Stimulated activated CD4-positive, alpha-beta T cell treated with anti-CD3 and anti-CD28 coated beads, Interleukin-1b, Interleukin-23, amount 100 ng/mL, for 48 hours (primary cell): ENCODE results near the gene CRYM.
"Not testable (repeated sequence)": the region's sequence is repeated elsewhere in the genome, so short reads cannot be mapped to it uniquely, and the experiment has no call there.

Experiments
- DNase-seq: peaks from one replicate; pipeline ENCODE4 v3.0.0-alpha.2; 2020

CRYM gene

GRCh38 chr16:21277045-21277926, 804 bp downstream of the CRYM start:
- DNase-seq: no peak

DNA sequence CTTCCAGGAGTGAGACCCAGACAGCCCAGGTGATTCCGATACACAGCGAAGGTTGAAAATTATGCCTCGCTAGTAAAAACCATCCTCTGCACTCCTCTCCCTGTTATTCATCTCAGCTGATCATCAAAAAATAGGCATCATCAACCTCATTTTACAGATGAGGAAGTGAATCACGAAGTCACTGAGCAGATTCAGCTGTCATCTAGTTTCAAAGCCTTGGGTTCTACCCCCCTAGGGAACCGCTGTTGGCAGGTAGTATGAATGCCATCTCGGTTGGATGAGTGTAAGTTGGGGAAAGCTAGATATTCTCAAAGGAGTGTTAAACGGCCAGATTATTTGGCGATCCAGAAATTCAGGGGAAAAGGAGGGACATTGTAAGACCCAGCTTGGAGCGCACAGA, 2.0 kb downstream of the CRYM start:
- no peak for DNase-seq

GRCh38 chr16:21275529-21275928, 2.6 kb downstream of the CRYM start:
- DNase-seq: no peak

DNA sequence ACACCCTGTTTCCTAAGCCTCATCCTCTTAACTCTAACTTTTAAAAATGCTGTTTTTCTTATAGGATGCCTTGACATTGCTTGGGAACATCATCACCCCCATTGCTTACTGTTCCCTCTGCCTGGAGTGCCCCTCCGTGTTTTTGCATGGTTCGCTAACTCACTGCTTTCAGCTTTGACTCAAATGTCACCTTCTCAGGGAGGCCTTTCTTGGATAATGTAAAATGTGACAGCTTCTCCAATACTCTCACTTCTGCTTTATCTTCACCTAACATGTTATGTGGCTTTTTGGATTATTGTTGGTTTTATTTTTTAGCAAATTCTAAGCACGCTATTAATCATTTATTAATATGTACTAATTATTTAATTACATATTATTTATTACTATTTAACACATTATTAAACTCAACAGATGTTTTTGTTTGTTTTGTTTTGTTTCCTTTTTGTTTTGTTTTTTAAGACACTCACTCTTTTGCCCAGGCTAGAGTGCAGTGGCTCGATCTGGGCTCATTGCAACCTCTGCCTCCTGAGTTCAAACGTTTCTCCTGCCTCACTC, 3.8 kb downstream of the CRYM start:
- no peak for DNase-seq

GRCh38 chr16:21272763-21273162, 5.3 kb downstream of the CRYM start:
- DNase-seq: not testable (repeated sequence)

- no peak for DNase-seq
These were observed 5.8 kb downstream of the CRYM start for GRCh38 chr16:21272253-21272652.

- no peak for DNase-seq
These were observed 9.9 kb downstream of the CRYM start for GRCh38 chr16:21268236-21268635.

- DNase-seq: no peak
These were observed 10.8 kb downstream of the CRYM start for GRCh38 chr16:21267298-21267697.

DNA sequence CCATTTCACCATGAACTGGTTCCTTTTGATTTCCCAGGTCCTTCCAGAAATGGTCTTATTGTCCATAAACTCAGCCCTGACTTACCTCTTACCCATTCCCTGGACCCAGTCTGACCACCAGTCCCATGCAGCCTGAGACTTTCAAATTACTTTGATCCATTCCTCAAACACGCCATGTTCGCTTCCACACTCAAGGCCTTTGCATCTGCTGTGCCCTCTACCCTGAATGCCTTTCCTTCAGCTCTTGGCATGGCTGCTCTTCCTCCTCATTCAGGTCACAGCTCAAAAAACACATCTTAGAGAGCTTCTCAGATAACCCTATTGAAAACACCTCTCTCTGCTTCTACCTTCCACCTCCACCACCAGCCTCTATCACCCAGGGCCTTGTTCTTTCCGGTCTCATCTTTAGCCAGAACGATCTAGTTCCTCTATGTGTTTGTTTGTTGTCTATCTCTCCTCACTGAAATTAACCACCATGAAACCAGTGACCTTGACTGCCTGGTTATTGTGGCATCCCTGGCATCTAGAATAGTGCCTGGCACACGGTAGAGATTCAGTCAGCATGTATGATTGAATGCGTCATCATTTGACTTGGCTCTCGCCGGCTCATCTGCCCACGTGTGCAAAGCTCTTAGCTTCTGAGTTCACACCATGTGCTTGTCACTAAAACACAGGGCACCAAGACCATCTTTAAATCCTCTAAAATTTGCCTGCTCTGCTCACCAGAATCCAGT, 12.8 kb downstream of the CRYM start:
- no peak for DNase-seq

DNA sequence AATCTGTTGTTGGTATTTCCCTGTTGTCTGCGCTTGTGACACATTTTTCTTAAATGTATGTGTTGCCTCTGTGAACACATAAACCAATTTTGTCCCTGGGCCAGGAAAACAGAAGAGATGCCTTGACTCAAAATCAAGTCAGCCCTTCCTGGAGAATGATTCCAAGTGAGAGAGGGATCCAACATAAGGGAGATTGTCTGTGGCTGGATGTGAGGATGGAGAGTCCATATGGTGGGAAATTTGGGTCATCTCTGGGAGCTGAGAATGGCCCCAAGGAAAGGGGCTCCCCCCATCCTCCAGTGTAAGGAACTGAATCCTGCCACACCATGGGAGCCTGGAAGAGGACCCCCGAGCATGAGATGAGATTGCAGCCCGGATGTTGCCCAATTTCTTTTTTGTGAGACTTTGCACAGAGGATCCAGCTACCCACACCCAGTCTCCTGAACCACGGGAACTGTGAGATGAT, 13.5 kb downstream of the CRYM start:
- no peak for DNase-seq

DNA sequence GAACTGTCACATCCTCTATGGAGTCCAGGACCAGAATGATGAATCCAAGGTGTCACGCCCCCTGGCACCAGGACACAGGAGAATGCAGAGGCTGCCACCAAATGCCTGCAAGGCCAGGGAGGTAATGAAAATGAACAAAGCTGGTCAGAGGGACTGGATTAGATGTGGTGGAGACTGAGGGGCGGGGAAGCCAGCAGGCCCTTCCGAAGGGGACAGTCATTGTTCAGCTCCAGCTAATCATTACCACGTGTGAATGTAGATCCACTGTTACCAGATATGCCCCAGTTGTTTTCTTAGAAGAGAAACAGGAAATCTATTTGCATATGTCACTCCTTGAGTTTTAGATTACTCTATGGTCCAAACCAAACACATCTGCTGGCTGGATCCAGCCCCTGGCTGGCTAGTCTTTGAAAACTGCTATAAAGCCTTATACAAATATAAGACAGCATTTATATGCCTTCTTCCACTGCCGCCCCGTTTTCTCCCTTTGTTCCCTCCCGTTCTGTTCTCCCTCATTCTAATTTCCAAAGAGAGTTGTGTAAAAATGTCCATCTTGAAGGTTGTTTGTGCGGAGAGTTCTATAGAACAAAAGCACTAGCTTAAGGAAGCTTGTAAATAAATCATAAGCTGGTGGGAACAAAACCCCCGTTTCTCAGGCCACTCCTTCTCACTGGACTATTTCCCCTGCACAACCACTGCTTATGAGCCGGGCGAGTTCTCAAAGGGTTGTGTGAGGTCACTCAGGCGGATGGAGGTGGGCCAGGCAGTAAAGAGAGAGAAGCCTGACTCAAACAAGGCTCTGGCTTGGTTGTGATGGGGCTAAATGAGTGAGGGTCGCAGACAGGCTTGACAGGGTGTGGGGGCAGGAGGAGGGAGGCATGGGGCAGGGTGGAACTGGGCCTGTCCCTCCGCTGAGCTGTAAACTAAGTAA, 14.2 kb downstream of the CRYM start:
- no peak for DNase-seq

DNA sequence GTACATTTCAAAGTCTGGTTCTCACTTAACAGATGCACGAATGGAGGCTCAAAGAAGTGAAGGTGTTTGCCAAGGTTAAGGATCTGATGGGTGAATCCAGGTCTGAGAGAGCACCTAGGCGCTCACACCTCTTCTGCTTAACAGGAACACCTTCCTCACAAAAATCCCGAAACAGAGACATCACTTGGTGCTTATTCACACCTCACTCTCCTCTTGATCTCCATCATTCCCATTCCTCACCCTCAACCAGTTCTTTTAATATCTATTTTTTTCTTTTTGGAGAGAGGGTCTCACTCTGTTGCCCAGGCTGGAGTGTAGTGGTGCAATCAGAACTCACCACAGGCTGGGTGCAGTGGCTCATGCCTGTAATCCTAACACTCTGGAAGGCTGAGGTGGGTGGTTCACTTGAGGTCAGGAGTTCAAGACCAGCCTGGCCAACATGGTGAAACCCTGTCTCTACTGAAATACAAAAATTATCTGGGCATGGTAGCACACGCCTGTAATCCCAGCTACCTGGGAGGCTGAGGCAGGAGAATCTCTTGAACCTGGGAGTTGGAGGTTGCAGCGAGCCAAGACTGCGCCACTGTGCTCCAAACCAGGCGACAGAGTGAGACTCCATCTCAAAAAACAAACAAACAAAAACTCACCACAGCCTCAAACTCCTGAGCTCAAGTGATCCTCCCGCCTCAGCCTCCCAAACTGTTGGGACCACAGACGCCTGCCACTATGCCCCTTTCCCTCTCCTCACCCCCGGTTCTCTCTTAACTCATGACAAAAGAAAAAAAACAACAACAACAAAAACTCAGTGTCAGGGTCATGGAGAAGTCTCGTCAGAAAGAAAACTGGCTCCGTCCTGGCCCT, 15.1 kb downstream of the CRYM start:
- no peak for DNase-seq

DNA sequence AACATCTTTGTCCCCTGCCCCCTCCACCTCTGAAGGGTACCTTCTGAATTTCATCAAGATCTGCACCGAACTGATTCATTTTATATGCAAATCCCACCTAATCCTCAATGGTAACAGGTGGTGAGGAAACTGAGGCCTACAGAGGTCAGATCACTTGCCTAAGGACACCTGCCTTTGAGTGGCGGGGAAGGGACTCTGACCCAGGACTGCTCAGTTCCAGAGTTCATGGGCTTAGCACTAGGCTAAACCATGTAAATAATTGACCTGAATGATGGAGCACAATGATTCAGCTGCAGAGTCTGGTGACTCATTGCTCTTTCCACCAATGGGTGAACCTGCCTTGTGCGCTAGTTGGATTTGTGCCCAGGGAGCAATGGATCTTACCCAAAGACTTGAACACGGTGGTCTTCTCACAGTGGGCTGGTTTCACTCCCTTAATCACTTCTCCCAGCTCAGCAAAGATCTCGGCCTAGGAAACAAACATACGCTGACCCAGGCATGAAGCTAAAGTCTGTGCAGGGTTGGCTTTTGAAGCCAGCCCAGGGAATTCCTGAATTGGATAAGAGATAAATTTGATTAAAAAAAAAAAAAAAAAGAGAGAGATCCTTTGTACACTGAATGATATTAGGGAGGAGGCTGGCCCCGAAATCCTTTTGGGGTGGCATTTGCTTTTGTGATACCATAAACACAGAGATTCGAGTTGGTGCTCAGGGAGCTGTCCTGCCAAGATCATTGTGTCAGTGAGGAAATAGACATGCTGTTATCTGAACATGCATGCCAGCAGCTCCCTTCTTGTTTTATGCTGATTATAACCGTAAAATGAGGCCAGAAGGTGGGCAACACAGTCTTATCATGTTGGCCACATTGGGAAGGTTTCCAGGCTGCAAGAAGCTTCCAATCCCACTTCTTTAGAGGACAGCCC, 17.0 kb downstream of the CRYM start:
- no peak for DNase-seq

- DNase-seq: no peak
These were observed 20.8 kb downstream of the CRYM start for GRCh38 chr16:21257284-21257683.

DNA sequence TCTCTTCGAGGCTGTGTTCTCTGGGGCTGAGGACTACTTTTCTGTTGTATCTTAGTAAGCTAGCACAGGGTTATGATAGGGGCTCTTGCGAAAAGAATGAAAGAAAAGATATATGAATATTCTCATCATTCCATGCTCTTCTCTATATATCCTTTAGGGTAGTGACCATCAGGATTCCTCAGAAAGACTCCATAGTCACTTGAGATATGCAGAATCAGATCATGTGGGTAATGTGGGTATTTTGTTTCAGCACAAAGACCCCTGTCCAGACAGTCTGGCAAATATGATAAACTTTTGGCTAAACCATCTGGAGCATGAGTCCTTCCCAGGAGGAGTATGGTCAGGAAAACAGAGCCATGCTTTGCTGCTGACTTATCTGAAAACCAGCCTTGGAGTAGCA, 21.5 kb downstream of the CRYM start:
- no peak for DNase-seq

GRCh38 chr16:21253470-21253869, 24.6 kb downstream of the CRYM start:
- no peak for DNase-seq

DNA sequence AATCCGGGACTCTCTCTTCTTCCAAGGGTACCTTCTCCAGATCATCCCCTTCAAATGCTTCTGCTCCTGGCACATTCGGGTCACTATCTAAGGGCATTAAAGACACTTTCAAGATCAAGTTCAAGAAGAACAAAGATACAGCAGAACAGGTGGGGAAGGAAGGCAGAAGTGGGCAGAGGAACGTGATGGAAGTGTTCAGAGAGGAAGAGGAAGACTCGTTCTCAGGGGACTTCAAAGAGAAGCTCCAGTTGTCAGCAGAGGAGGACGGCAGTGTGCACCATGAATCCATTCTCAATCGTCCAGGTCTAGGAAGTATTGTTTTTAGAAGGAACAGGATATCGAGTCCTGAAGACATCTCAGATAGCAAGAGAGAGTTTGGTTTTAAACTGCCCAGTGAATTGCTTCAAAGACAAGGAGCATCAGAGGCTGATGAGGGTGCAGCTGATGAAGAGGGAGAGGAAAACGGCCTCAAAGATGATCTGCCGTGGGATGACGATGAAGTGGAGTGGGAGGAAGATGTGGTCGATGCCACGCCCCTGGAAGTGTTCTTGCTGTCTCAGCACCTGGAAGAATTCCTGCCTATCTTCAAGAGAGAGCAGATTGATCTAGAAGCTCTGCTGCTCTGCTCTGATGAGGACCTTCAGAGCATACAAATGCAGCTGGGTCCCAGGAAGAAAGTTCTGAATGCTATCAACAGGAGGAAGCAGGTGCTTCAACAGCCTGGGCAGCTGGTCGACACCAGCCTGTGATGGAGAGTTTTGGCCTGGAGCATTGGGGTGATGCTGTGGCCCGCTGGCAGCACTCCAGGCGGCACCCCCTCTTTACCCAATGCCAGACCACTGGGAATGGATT, 27.8 kb downstream of the CRYM start:
- DNase-seq: no peak

- not testable (repeated sequence) for DNase-seq
These were observed 29.9 kb downstream of the CRYM start for GRCh38 chr16:21248179-21248578.

DNA sequence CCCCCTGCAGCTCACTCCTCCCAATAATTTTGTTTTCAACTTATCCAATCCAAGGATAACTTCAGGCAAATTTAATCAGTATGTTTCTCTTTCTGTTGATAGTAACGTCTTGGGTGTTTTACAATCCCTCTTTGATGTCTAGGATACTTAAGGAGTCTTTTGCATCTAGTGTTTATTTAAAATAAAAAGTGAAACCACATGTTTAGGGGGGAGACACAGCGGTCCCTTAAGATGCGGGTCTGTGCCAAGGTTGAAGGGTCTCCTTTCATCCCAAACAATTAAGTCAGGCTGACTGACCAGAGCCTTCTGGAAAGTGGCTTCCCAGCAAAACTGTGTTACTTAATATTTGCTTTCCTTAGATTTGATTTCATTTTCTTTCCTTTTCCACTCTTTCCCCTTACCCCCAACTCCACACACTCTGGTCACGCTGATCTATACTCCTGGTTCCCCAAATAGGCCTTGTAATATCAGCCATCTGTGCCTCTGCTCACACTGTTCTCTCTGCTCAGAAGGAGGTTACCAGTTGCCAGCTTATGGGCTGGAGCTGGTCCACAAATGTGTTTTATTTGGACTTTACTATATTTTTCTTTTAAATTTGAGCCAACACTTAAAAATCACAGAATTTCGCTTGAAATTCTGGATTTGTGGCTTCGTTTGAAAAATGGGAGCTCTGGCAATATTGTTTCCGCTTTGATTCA, 33.4 kb downstream of the CRYM start:
- no peak for DNase-seq
